SU-DHL-6 (cell line): ENCODE measurements around the gene TNNI3K.

Source experiments
- EZH2phosphoT487 ChIP-seq: fragments of 200-600 bp; sonication (generic), shearing (Covaris generic); conservative IDR thresholded peaks from 2 replicates; pipeline ENCODE4 v1.6.1; 2018; ENCODE audit warnings: mild to moderate bottlenecking, antibody characterized with exemption, low read length, moderate library complexity, mixed read lengths
- TF ChIP-seq, protein P1 (sequence below): fragments of 200-600 bp; sonication (generic); IDR thresholded peaks from one replicate; pipeline ENCODE4 v1.5.1; 2017; ENCODE audit warnings: antibody characterized with exemption, mild to moderate bottlenecking, low read length, moderate library complexity; ENCODE audit not compliant: insufficient read depth, poor library complexity, severe bottlenecking

GRCh38 chr1:74474585-74474984 lies 239.4 kb downstream of the TNNI3K start:
- TF ChIP-seq, protein P1, sequence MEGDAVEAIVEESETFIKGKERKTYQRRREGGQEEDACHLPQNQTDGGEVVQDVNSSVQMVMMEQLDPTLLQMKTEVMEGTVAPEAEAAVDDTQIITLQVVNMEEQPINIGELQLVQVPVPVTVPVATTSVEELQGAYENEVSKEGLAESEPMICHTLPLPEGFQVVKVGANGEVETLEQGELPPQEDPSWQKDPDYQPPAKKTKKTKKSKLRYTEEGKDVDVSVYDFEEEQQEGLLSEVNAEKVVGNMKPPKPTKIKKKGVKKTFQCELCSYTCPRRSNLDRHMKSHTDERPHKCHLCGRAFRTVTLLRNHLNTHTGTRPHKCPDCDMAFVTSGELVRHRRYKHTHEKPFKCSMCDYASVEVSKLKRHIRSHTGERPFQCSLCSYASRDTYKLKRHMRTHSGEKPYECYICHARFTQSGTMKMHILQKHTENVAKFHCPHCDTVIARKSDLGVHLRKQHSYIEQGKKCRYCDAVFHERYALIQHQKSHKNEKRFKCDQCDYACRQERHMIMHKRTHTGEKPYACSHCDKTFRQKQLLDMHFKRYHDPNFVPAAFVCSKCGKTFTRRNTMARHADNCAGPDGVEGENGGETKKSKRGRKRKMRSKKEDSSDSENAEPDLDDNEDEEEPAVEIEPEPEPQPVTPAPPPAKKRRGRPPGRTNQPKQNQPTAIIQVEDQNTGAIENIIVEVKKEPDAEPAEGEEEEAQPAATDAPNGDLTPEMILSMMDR, result no peak
- no peak for TF ChIP-seq EZH2phosphoT487
